Measurements from ENCODE around the gene PLA2G2C.
"Not testable (repeated sequence)": the region's sequence is repeated elsewhere in the genome, so short reads cannot be mapped to it uniquely, and the experiment has no call there.

PLA2G2C gene

DNA sequence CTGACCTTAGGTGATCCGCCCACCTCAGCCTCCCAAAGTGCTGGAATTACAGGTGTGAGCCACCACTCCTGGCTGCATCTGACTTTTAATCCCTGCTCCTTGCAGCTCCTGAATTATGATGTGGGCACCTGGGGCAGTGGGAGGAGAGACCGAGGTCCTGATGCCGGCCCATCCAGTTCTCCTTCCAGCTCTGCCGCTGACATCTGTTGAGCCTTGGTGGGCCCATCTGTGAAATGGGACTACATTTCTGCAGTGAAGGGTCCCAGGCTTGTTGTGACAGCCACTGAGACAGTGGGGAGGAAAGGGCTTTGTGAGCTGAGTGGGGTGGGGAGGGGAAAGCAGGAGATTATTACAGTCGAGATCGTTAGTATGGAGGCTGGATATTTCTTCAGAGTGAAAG is 35.3 kb downstream of the PLA2G2C start:
- no peak for DNase-seq

DNA sequence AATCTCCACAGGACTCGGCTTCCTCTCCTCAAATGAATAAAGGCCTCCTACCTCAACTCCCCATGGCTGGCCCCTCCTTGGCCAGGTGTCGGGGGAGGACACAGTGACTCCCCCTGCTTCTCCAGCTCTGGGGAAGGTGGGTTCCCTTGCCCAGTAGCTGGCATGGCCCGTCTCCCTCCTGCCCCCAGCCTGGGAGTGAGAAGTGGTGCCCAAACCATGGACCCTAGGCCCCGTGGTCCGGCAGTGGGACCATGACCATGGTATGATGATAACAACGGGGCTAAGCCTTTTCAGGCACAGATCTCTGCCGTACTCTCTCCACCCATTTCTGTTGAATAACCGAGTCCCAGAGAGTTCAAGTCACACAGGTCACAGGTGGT is 36.0 kb downstream of the PLA2G2C start:
- DNase-seq = no peak

DNA sequence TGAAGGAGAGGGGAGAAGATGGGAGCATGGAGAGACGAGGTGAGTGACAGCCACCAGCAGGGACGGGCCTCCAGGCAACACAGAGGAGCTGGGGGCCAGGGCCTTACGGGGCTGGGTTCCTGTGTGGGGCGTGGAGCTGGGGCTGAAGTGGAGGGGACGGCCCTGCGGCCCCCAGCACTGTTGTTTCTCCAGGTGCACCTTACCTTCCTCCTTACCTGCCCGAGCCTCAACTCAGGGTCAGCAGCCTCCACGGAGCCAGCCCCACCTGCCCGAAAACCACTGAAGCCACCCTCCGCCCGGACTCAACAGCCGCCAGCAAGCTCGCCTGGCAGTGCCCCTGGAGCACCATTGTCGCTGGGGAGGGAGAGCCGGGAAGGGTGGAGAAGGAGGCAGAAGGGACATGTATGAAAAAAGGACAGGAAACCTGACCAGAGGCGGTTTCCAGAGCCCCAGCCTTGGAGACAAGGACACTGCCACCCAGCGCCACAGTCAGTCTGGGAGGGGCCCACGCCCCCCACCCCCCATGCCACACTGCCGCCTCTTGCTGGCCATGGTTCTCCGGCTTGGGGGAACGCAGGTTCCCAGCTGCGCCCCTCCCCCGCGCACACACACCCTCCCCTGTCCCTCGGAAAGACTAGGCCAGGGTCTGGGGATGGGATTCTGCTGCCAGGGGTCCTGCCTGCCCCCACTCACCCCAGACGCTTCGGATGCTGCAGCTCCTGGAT is 36.6 kb downstream of the PLA2G2C start:
- no peak for DNase-seq

DNA sequence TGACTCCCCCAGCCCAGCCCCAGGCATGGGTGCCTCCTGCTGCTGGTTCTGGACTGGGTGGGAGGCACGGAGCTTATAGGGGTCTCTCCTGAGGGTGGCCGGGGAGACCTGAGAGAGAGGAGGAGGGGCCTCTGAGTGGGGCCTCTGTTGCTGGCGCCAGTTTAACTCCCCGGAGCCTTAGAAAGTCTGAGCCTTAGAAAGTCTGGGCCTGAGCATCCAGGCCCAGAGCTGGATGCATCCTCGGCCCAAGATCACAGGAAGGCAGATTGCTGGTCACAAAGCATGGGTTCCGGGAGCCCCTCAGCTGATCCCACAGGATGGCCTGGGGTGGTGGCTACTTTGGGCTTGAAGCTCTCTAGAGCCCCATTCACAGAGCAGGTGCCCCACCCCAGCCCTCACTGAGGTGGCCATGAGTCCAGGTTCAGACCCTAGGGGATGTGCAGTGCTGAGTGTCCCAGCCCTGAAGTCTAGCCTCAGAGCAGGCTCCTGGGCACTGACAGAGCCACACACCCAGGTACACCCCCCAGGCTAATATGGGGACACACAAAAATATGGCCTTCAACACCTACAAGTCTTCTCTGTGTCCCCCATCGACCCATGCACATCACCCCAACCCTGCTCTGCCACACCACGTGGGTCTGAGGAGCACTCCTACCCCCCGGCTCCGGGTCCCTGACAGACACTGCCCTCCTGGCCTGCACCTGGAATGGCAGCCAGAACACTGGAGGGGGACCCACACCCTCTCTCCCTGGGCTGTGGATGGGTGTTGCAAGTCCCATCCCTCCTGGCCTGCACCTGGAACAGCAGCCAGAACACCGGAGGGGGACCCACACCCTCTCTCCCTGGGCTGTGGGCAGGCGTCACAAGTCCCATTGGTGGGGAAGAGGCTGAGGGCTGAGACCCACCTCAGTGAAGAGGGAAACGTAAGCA is 37.5 kb downstream of the PLA2G2C start:
- DNase-seq = no peak

DNA sequence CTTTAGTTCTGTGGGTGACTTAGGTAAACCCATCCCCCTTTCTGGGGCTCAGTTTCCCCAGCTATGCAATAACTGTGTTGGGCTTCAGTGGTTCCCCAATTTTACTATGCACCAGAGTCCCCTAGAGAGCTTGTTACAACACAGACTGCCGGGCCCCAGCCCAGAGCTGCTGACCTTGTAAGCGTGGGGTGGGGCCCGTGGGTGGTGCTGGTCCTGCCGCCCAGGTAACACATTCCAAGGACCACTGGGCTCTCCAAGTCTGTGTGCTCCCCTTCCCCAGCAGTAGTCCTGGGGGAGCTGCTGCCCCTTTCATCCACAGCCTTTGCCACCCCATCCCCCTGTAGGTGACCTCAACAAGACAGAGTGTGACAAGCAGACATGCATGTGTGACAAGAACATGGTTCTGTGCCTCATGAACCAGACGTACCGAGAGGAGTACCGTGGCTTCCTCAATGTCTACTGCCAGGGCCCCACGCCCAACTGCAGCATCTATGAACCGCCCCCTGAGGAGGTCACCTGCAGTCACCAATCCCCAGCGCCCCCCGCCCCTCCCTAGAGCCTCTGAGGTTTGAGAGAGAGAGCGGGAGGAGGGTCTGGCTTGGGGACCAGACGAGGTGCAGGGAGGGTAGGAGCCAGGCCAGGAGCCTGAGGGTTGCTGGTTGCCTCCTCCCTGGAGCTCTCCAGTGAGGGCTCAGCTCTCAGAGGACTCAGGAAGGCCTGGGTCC is 38.3 kb downstream of the PLA2G2C start:
- no peak for DNase-seq

DNA sequence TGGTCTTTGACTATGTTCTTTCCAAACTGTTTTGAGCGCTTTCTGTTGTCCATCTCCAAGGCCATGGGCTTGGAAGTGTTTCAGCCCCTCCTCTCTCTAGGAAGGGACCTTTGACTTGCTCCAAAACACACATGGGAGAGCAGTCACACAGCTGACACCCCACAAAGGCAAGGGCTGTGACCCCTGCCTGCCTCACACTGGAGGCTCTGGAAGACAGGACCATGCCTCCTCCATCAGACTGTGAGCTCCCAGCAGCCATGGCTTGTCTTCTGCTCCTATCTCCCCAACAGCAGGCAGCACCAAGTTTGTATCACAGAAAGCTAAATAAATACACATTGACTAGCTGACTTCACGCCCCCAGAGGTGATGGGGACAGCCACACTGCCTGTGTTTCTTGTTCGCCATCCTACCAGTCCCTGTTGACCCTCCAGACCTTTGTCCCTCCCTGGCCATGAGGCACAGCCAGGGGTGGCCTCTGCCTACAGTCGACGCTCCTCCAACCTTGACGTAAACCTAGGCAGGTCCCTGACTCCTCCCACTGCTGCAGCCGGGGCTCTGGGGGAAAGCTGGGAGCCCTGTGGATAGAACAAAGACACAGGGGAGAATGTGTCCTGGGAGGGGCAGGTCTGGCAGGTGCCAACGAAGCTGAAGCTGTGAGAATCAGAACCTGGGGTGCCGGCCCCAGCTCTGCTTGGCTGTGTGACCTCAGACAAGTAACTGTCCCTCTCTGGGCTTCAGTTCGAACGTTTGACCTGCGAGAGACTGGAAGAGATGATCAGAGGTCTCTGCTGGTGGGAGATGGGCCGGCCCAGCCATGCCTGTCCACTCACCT is 42.4 kb downstream of the PLA2G2C start:
- no peak for DNase-seq

DNA sequence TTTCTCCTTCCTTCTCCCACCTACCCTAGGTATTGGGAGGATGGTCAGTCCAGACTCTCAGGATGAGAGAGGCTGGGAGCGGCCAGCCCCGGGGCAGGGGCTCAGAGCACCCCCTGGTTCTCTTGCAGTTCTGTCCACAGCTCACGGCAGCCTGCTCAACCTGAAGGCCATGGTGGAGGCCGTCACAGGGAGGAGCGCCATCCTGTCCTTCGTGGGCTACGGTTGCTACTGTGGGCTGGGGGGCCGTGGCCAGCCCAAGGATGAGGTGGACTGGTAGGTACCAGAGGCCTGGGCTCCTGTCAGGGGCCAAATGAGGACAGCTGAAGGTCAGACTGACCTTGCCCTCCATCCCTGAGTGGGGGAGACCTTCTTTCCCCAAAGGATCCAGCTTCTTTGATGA is 43.0 kb downstream of the PLA2G2C start:
- no peak for DNase-seq

DNA sequence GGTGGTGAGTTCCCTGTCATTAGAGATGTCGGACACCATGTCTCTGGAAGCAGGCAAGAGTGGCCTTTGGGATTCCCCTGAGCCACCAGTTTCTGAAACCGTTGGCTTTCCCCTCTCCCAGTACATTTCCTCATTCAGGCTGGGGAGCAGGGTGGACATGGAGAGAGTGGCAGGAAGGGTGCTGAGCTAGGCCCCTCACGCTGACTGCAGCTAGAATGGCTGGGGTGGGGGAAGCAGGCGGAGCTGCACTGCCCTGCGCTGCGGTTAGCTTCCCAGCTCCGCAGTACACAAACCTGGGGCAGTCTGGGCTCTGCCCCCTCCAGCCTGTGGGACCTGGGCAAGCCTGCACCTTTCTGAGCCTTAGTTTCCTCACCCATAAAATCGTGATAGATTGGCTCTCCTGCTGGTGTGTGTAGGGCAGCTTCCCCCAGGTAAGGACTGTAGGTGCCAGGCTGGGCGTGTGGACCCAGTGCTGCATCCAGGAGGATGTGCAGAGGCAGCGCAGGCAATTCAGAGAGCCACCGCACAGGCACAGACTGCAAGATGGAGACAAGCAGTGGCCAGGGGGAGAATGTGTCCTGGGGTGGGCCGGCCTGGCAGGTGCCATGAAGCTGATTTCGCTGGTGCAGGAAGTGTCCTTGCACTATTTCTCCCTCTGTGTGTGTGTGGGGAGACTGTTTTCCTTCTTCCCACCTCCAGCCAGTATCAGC is 44.2 kb downstream of the PLA2G2C start:
- no peak for DNase-seq

DNA sequence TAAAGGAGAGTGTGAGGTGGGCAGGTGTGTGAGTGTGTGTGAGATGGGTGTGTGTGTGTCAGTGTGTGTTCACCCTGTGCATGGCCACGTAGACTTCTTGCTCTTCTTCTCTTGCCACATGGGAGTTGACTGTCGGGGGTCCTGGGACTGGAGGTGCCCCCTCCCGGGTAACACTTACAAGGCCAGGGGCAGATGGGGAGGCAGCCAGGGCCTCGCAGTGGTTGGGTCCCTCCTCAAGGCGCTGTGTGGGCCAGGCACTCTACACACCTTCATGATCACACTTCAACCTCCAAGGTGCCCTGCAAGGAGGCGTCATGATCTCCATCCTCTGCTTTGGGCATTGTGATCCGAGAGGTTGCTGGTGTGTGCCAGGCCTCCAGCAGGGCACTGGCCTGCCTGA is 44.9 kb downstream of the PLA2G2C start:
- no peak for DNase-seq

DNA sequence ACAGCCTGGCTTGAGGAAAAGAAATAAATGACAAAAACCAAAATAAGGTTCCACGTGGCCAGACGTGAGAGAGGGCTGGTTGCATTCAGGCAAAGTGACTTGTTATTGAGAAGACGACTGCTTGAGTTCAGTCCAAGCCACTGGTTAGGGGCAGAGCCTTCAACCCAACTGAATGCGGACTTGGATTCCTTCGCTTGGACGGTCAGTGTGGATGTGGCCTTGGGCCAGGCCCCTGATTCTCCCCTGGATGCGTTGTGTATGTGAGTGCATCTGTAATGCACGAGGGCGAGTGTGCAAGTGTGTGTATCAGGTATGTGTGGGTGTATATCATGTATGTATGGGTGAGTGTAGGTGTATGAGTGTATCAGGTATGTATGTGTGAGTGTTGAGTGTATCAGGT is 45.3 kb downstream of the PLA2G2C start:
- no peak for DNase-seq

DNA sequence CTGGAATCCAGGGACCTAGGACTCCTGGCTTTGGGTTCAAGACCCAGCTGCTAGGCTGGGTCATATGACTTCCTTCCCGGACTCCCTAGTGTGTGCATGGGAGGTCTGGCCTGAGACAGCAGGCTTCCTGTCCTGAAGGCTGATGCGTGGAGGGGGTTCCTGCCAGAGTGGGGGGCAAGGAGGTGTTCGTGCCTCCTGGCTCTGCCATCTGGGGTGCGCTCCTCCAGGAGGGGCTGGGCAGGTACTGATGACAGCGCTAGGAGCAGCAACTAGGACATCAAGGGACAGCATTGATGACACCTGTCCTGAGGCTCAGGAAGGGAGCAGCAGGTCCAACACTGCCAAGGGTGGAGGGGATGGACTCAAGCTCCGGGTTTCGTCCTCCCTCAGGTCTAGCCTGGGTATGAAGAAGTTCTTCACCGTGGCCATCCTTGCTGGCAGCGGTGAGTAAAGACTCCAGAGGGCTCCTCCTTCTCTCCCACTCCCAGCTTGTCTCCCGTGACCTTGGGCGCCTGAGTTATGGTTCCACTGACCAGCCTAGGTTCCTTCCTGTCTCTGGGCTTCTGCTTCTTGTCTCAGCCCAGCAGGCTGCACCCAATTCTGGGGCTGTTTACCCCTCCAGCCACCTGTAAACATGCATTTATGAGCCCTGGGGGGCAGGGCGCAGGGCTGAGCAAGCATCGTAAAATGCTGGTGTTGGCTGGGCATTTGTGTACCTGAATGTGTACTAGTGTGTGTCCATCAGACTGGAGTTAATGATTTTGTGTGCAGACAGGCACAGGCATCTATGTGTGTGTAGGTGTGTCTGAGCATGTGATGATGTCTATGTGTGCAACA is 46.3 kb downstream of the PLA2G2C start:
- DNase-seq = no peak

DNA sequence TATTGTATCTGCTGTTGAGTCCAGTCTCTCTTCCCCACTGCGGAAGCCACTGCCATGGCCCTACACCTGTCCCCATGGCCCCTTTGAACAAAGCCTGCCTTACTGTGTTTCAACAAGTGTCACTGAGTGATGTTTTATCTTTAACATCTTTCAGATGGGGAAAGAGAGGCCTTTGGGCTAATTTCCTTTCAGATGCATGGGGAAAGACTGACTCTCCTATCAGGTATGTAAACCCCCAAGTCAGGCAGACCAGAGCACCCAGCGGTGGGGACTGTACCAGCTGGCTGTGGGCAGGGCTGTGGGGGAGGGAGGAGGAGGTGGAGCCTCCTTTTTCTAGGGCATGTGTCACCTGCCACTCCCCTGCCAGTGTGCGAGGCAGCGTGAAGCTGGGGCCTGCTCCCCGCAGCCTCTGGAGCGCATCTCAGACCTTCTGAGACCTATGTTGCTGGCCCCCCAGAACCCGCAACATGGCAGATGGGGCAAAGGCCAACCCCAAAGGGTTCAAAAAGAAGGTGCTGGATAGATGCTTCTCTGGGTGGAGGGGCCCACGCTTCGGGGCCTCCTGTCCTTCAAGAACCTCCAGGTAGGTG is 47.3 kb downstream of the PLA2G2C start, which contains the start of gene PLA2G2F:
Gene PLA2G2F, plus strand, starts transcription at position 363 of the 590 bp plus-strand sequence. Its CDS starts 105 bp downstream, at position 468.
- no peak for DNase-seq

DNA sequence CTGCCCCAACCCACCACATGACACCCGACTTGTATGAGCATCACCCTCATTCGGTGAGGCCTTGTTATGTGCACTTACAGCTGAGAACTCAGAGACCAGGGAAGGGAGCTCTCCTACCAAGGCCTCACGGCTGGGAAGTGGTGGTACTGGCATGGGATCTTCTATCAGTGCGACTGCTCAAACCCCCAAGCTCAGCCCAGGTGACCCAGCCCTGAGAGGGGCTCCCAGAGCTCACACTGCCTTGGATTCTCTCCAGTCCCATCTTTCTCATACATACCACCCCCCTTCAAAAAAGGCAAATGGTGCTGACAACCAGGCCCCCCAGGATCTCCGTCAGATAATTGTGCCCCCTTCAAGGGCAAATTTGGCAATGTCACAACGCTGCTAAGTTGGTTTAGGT is 48.0 kb downstream of the PLA2G2C start:
- no peak for DNase-seq

DNA sequence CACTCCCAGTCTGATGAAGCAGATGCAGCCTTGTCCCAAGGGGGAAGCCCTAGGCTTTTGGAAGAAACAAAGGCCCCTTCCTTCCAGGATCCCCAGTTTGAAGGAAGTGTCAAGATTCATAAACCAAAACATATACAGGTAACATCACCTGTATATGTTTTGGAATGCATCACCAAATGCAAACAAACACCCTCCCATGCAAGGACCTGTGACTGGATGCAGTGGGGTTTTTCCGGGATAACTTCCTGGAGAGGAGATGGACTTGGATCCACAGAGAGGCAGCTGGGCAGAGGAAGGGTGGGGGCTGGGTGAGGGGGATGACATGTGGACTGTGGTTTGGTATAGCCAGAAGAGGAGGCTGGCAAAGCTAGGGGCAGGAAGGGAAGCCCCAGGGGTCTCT is 48.7 kb downstream of the PLA2G2C start:
- no peak for DNase-seq

DNA sequence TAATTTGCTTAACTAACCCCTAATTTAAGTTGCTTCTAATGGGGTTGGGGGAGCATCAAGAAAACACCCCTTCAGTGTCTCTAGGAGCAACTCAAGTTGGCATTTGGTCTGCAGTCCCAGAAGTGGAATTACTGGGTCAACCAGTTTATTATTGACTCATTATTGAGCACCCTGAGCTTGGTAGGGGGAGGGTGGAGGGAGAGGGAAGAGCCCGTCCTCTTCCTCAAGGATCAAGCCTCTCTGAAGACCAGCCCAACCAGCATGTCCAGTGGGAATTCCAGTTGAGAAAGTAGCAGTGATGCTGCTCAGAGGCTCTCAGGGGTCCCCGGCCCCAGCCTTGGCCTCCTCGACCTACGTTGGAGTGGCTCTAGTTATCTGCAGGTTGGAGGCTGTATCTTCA is 49.3 kb downstream of the PLA2G2C start:
- DNase-seq = no peak

DNA sequence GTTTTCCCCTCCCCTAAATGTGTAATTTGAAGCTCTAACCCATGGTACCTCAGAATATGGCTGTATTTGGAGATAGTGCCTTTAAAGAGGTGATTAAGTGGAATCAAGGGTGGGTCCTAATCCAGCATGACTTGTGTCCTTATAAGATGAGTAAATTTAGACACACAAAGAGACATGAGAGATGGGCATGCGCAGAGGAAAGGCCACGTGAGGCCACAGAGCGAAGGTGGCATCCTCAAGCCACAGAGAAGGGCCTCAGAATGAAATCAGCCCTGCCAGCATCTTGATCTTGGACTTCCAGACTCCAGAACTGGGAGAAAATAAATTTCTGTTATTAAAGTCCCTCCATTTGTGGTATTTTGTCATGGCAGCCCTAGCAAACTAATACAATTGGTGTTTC is 50.1 kb downstream of the PLA2G2C start:
- DNase-seq = no peak

DNA sequence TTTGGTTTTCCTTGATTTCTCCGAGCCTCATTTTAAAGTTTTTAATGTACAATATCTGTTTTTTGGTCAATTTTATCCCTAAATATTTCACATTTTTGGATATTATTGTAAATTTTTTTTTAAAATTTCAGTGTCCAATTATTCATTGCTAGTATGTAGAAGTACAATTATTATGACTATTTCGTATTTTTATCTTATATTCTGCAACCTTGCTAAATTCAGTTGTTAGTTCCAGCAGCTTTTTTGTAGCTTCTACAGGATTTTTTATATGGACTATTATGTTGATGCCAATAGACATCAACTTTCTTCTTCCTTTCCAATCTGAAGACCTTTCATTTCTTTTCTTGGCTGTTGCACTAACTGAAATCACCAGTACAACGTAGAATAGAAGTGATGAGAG is 51.3 kb downstream of the PLA2G2C start:
- no peak for DNase-seq

DNA sequence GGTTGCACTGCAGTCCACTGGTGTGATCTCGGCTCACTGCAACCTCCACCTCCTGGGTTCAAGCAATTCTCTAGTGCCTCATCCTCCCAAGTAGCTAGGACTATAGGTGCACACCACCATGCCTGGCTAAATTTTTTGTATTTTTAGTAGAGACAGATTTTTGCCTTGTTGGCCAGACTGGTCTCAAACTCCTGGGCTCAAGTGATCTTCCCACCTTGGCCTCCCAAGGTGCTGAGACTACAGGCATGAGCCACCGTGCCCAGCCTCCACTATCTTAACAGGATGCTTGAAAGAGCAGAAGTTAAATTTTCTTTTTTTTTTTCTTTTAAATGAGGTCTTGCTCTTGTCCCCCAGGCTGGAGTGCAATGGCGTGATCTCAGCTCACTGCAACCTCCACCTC is 55.8 kb downstream of the PLA2G2C start:
- not testable (repeated sequence) for DNase-seq

DNA sequence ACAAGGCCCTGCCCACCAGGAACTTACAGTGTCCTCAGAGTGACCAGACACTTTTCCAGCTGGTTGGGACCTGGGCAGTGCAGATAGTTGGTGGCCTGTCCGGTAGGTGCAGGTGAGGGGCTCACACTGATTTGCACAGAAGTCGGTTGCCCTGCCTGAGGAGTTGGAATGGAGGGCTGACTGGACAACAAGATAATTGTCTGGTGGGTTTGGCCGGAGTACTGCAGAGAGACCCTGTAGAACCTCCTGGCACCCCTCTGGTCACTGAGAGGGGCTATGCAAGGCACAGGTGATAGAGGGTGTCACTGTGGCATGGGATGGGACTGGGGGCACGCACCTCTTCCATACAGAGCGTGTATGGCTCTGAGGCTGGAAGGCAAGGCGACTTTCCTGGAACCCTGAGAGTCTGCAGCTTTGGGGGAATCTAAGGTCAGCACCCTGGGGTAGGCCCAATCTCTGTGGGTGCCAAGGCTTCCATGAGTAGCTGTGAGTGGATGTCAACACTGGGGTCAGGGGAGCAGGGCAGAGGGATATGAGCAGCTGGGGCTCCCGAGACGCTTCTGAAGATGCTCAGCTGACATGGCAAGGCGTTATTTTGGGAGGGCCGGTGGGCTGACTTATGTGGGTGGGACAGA is 59.4 kb downstream of the PLA2G2C start:
- DNase-seq = no peak
